HG03045 (cell line): Measurements from ENCODE around the gene UBA6.
A peak's percentile ranks its signal among the peaks of the same experiment; 100 is the strongest.
"Not testable (repeated sequence)": the region's sequence is repeated elsewhere in the genome, so short reads cannot be mapped to it uniquely, and the experiment has no call there.

ENCODE experiments used
- ATAC-seq: cut with Tn5 transposase; IDR thresholded peaks from one replicate; pipeline ENCODE4 v1.9.1; 2021; ENCODE audit warnings: mild to moderate bottlenecking, moderate library complexity; ENCODE audit not compliant: unreplicated experiment

UBA6 gene

GRCh38 chr4:67700738-67701516, at the start of gene UBA6:
Gene UBA6 (minus strand): TSS chr4:67701155. CDS start chr4:67701119, 36 bp downstream.
- ATAC-seq = peak; percentile 99

GRCh38 chr4:67750691-67751090, 49.7 kb upstream of the UBA6 start:
- no peak for ATAC-seq

GRCh38 chr4:67749286-67749685, 48.3 kb upstream of the UBA6 start:
- no peak for ATAC-seq

- ATAC-seq = no peak
Measured at GRCh38 chr4:67746797-67747495, 46.0 kb upstream of the UBA6 start.

DNA sequence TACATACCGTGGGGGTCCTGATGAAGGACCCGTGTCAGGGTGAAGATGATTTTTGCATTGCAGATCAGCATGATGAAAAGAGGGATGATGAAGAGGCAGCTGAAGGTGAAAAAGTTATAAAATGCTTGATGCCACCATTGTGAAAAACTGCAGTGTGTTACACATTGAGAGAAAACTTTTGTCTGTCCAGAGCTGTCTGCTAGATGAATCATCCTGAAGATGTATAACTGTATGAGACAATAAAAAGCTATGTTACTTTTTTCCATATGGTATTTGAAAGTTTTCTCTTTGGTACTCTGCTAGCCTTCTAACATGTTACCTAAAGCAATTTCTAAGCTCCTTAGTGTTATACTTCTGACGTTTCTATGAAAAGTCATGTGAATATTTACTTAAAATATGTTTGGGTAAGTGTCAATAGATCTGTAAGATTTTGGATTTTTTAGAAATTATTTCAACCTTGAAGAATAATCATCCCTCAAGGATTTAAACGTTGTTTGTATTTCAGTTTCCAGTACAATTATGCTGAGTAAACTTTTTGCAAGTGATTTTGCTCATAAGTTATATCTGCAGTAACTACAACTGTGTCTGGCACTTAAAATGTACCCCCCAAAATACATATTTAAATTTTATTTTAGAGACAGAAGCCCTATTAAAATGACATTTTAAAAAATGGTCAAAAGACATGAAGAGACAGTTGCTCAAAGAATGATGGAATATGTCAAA, 43.8 kb upstream of the UBA6 start:
- no peak for ATAC-seq

DNA sequence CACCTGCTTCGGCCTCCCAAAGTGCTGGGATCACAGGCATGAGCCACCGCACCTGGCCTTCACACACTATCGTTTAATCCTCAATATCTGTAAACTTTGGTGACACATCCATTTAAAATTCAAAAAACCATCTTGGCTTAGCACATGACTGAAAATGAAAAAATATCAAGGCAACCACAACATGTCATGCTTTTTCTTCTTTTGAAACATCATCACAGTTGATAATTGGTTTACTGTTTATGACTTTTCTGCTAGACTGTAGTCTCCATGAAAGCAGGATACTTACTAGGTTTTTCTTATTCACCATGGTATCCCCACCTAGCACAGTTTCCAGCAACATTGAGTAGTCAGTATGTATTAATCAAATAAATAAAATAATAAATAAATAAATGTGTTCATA, 42.2 kb upstream of the UBA6 start:
- no peak for ATAC-seq

DNA sequence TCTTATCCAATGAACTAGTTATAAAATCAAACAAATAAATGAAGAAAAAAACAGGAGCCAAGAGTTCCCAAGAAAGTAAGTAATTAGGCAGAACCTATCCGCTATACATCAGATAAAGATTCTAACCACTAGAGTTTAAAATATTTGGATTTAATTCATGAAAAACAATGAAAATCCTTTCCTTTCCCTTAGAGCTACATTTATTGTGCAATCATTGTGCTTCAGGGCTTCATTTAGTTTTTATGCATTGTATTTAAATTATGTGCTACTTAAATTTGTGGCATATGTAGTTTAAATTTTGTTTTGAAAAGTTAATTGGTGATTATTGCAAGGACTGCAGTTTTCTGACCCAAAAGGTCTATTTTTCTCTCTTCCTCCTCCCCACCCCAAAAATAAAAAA, 35.3 kb upstream of the UBA6 start:
- ATAC-seq = no peak

GRCh38 chr4:67735325-67735724, 34.4 kb upstream of the UBA6 start:
- no peak for ATAC-seq

DNA sequence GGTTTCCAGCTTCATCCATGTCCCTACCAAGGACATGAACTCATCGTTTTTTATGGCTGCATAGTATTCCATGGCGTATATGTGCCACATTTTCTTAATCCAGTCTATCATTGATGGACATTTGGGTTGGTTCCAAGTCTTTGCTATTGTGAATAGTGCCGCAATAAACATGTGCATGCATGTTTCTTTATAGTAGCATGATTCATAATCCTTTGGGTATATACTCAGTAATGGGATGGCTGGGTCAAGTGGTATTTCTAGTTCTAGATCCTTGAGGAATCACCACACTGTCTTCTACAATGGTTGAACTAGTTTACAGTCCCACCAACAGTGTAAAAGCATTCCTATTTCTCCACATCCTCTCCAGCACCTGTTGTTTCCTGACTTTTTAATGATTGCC, 29.6 kb upstream of the UBA6 start:
- ATAC-seq = not testable (repeated sequence)

GRCh38 chr4:67727124-67727850, 26.3 kb upstream of the UBA6 start:
- no peak for ATAC-seq

DNA sequence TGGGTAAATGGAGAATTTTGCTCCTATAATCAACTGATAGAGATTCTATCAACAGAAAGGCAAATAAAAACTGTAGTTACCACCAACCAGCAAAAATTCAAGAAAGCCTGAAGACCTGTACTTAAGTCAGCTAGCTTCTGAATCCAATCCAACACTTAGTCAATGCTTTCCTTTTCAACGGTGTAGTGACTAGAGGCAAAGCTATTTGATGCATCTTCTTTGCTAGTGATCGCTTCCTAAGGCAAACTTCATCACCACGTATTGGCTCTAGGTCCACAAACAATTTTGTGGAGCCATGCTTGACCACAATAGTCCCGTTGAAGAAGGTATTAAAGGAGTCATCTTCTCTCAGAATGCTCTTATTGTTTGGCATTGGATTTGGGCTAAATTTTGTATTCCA, 25.0 kb upstream of the UBA6 start:
- ATAC-seq = no peak

DNA sequence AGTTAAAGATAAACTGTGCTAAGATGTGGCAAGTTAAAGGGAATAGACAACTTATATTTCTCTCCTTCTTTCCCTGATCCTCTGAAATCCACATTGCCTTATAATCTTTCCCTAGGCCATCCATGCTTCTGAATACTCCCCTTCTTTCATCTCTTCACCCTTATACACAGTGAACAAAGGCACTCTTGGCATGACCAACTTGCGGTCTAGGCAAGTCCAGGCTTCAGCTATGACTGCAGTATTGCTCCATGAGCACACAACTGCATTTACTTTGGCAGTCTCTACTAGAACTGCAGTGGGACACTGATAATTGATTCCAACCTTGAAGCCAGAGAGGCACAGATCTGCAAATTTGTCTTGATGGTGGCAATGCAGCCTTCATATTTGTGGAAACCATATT, 24.2 kb upstream of the UBA6 start:
- ATAC-seq = no peak

DNA sequence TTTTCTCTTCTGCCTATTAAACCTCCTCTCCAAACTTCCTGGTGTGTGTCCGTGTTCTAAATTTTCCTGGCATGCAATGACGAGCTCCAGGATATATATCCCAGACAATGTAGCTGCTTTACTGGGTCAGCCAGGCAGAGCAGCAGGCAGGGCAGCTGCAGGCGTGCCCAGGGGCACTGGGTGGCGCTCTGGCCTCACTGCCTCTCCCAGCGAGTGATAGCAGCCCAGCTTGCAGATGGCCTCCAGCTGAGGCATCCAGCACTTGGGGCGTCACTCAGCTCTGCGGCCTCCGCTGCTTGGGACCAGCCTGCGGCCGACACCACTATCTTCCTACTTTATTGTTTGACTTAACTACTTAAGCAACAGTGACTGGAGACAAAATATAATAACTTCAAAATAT, 23.0 kb upstream of the UBA6 start:
- no peak for ATAC-seq

GRCh38 chr4:67723341-67723740, 22.4 kb upstream of the UBA6 start:
- no peak for ATAC-seq

DNA sequence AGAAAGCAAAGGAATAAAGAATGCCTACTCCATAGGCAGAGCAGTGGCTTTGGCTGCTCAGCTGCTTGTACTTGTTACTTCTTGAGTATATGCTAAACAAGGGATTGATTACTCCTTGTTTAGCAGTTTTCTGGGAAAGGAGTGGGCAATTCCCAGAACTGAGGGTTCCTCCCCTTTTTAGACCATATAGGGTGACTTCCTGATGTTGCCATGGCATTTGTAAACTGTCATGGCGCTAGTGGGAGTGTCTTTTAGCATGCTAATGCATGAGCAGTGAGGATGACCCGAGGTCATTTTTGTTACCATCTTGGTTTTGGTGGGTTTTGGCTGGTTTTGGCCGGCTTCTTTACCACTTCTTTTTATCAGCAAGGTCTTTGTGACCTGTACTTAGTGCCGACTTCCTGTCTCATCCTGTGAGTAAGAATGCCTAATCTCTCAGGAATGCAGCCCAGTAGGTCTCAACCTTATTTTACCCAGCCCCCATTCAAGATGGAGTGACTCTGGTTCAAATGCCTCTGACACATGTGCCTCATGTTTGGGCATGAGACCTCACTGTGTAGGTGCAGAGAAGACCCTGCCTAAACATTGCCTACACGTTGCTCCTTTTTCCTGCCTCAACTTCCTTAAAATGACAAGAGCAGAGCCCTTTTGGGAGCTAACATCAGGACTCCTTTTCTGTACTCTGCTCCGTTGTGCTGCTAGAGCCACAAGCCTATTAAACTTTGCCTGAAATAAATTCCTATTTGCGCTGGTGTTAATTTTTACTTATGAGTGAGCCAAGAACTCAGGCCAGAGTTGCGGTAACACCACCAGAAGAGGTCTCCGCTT, 21.0 kb upstream of the UBA6 start:
- no peak for ATAC-seq

- ATAC-seq = no peak
Measured at GRCh38 chr4:67721315-67721769, 20.4 kb upstream of the UBA6 start.

GRCh38 chr4:67719953-67720617, 19.1 kb upstream of the UBA6 start:
- ATAC-seq = no peak

- no peak for ATAC-seq
Measured at GRCh38 chr4:67718848-67719247, 17.9 kb upstream of the UBA6 start.

- no peak for ATAC-seq
Measured at GRCh38 chr4:67717586-67717985, 16.6 kb upstream of the UBA6 start.

DNA sequence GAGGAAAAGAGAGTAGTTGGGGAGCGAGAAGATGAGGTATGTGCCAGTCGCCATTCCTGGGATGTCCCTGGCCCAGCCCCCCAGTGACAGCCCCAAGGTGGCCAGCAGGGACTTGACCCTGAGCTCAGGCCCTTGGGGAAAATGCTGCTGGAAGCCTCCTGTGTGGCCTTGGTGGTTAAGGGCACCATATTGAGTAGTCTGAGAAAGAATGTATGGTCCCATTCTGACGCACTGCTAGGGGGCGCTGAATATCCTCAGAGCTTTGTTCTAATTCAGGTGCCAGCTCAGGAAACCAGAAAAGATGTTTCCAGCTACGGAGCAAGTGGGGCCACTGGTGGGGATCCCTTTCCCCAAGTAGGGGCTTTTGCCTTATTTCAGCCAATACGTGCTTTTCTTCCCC, 14.0 kb upstream of the UBA6 start:
- ATAC-seq = no peak
